Upper lobe of right lung (tissue), 1 donor: ENCODE data around the gene NET1. TPM values are rescaled to one million over a fixed set of nuclear protein-coding genes. Genes with fewer than 3 reads are reported as not detected.

ENCODE experiments used
- ATAC-seq: fragments of 200-7000 bp; cut with Tn5 transposase; one replicate; pipeline ENCODE4 v1.9.1; 2020; ENCODE audit warnings: mild to moderate bottlenecking, moderate library complexity
- DNase-seq: peaks from one replicate; pipeline ENCODE4 v3.0.0-alpha.2; 2020
- H3K27ac ChIP-seq: fragments of 200-600 bp; one replicate; pipeline ENCODE4 v1.8.0; 2022
- H3K27me3 ChIP-seq: fragments of 200-600 bp; one replicate; pipeline ENCODE4 v1.8.0; 2022; ENCODE audit warnings: mild to moderate bottlenecking
- H3K36me3 ChIP-seq: fragments of 200-600 bp; one replicate; pipeline ENCODE4 v1.8.0; 2022
- H3K4me1 ChIP-seq: fragments of 200-600 bp; one replicate; pipeline ENCODE4 v1.8.0; 2022
- H3K4me3 ChIP-seq: fragments of 200-600 bp; one replicate; pipeline ENCODE4 v1.8.0; 2022; ENCODE audit warnings: mild to moderate bottlenecking
- H3K9me3 ChIP-seq: fragments of 200-600 bp; one replicate; pipeline ENCODE4 v1.8.0; 2022
- intact Hi-C: fragments of 100-400 bp; cut with DNase I; formaldehyde crosslinking; loops from one replicate; pipeline ENCODE4 v1.11.0; 2022
- total RNA-seq: library from RNA; stranded (reverse); fragmentation: NEBNext Ultra II Directional; extraction: Animal tissue kit (Norgen Biotek cat#: 25700); gene quantifications from one replicate; pipeline ENCODE4 v1.2.1, GENCODE V29; 2021
- TF ChIP-seq, protein P1 (sequence below): fragments of 200-600 bp; IDR thresholded peaks from one replicate; pipeline ENCODE4 v1.8.0; 2022; ENCODE audit warnings: antibody characterized with exemption
- donor health status: DM: no; HTN: yes; CAD: no; lungs with severe emphysema.

The NET1 gene
- total RNA-seq, 1 donor from 2014 or later: 42.8 TPM

DNA sequence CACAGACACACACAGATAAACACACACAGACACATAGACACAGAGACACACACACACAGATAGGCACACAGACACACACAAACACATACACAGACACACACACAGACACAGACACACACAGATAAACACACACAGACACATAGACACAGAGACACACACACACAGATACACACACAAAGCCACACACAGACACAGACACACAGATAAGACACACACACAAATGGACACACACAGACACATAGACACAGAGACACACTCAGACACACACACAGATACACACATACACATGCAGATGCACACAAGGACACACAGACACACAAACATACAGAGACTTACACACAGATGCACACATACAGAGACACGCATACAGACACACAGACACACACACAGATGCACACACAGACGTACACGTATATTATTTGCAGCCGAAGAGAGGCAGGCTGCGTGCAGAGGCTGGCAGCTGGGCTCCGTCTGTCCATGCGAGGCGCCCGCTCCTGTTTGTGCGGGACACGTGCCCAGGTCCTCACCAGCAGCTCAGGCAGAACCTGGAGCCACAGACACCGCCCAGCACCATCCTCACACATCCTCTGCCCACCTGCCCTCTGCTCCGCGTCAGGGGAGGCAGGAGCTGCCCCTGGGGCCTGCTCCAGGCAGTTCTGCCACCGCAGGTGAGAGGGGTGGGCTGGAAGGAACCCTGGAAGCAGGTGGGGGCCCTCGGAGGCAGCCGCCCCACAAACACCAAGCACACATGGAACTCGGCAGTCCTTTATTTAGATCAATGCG is 85.8 kb downstream of the NET1 start:
- no peak overlapping the region for H3K4me3 ChIP-seq
- no peak for ATAC-seq
- no peaks in the 10 kb centered on the region for H3K27me3 ChIP-seq
- H3K36me3 ChIP-seq: no peaks in the 10 kb centered on the region
- peak; percentile 41 for DNase-seq
- H3K27ac ChIP-seq: no peak overlapping the region
- H3K4me1 ChIP-seq: peaks cover 5% of the 10 kb centered on the region
- H3K9me3 ChIP-seq: no peaks in the 10 kb centered on the region
- intact Hi-C loops: no loop called here
- TF ChIP-seq, protein P1, sequence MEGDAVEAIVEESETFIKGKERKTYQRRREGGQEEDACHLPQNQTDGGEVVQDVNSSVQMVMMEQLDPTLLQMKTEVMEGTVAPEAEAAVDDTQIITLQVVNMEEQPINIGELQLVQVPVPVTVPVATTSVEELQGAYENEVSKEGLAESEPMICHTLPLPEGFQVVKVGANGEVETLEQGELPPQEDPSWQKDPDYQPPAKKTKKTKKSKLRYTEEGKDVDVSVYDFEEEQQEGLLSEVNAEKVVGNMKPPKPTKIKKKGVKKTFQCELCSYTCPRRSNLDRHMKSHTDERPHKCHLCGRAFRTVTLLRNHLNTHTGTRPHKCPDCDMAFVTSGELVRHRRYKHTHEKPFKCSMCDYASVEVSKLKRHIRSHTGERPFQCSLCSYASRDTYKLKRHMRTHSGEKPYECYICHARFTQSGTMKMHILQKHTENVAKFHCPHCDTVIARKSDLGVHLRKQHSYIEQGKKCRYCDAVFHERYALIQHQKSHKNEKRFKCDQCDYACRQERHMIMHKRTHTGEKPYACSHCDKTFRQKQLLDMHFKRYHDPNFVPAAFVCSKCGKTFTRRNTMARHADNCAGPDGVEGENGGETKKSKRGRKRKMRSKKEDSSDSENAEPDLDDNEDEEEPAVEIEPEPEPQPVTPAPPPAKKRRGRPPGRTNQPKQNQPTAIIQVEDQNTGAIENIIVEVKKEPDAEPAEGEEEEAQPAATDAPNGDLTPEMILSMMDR: no peak

DNA sequence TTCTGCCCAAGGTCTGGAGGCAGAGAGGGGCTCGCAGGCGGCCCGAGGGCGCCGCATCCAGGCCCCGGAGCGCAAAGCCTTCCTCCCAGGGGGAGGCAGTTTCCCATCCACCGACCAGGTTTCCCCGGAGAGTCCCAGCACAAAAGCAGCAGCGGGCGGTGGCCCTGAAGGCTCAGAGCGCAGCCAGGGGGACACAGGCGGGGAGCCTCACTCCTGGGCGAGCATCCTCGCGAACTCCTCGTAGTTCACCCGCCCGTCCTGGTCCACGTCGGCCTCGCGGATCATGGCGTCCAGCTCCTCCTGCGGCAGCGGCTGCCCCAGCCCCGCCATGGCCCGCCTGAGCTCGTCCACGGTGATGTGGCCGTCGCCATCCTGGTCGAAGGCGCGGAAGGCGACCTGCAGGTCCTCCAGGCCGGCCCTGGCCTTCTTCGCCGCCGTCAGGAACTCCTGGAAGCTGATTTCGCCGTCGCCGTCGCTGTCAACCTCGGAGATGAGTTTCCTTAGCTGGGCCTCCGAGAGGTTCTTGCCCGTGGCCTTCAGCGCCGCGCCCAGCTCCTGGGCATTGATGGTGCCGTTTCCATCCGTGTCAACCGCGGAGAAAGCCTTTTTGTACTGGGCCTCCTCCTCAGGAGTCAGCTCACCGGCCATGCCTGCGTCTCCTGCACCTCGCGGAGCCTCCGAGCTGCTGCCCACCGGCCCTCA is 86.6 kb downstream of the NET1 start:
- intact Hi-C loops: no loop called here
- ATAC-seq (no peak), DNase-seq (no peak)
- H3K27ac ChIP-seq: no peak overlapping the region
- peaks cover 7% of the 10 kb centered on the region for H3K4me1 ChIP-seq
- no peaks in the 10 kb centered on the region for H3K27me3 ChIP-seq
- H3K4me3 ChIP-seq: no peak overlapping the region
- H3K36me3 ChIP-seq: no peaks in the 10 kb centered on the region
- no peaks in the 10 kb centered on the region for H3K9me3 ChIP-seq
- TF ChIP-seq, protein P1: no peak

DNA sequence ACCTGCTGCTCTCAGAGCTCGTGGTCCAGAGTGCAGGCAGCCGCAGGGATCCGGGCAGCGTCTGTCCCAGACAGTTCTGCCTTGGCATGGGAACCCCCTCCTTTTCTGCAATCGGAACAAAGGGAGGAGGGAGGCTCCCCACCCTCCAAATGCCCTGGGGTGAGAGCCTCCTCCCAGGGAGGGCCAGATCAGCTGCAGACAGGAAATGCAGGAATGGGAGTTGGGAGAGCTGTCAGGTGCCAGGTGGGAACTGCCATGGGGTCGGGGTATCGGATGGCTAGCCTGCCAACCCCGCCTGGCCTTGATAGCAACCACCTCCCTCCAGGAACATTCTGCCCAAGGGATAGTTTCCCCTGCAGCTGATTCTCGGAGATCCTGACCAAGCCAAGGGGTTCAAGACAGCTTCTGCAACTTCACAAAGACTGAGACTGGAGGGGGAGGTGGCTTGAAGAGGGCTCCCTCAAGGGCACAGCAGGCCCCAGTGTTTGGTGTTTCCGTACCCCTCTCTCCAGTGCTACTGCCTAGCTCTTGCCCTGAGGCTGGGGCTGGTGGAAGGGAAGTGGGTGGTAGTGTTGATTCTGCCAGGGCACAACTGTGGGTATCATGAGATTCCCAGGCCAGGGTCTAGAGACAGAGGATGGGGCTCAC is 87.3 kb downstream of the NET1 start, which contains the start of gene CALML5:
Gene CALML5, minus strand, starts transcription at position 78 of the 648 bp plus-strand sequence. CDS start 132 bp downstream, outside the sequence.
- H3K9me3 ChIP-seq: no peaks in the 10 kb centered on the region
- TF ChIP-seq, protein P1: no peak
- intact Hi-C loops: no loop called here
- no peaks in the 10 kb centered on the region for H3K36me3 ChIP-seq
- DNase-seq (no peak), ATAC-seq (no peak)
- no peak within 1 kb of the TSS for H3K4me3 ChIP-seq
- H3K4me1 ChIP-seq: peaks cover 7% of the 10 kb centered on the region
- H3K27ac ChIP-seq: no peak within 1 kb of the TSS
- H3K27me3 ChIP-seq: no peaks in the 10 kb centered on the region

DNA sequence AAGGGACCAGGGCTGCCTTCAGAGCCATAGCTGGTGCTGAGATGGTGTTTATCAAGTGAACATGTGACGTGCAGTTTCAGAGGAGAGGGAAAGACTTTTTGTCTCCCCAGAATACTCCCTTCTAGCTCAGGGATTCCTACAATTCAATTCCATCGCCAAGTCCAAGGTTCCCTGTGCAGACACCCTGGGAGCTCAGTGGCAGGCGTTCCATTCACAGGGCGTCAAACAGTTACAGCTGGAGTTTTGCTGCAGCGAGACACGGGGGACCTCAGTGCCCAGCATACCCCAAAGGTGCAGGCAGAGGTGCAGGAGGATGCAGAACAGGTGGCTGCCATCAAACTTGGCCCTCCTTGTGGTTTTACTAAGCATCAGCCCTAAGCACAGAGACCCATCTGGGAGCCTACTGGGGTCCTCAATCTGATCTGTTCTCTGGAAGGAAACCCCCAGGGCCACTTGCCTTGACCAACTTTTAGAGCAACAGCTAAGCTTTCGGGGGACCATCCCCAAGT is 87.9 kb downstream of the NET1 start:
- Histone ChIP-seq H3K36me3 (no peaks in the 10 kb centered on the region), H3K9me3 (no peaks in the 10 kb centered on the region), H3K27me3 (no peaks in the 10 kb centered on the region), H3K27ac (no peak overlapping the region), H3K4me1 (peaks cover 7% of the 10 kb centered on the region), H3K4me3 (no peak overlapping the region)
- DNase-seq (no peak), ATAC-seq (no peak)
- intact Hi-C loops: no loop called here
- TF ChIP-seq, protein P1: no peak

DNA sequence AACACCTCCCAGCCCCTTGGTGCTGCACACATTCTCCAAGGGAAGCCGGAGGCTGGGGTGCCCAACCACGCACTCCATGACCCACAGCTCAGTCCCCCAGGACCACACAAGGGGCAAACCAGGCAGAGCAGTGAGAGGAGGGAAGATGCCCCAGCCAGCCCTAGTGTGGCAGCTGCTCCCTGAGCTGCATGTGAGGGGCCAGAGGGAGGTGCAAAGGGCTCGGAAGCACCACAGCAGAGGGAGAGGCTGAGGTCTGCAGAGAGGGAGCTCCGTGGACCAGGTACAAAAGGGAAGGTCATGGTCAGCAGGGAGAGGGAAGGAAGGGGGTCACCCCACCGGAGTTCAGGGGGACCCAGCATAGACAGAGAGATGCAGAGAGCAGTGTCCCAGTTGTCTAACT is 88.6 kb downstream of the NET1 start:
- Histone ChIP-seq H3K4me1 (peaks cover 7% of the 10 kb centered on the region), H3K27ac (no peak overlapping the region), H3K9me3 (no peaks in the 10 kb centered on the region), H3K36me3 (no peaks in the 10 kb centered on the region), H3K4me3 (no peak overlapping the region), H3K27me3 (no peaks in the 10 kb centered on the region)
- TF ChIP-seq, protein P1: no peak
- intact Hi-C loops: no loop called here
- no peak for ATAC-seq
- no peak for DNase-seq
